Left ventricle myocardium inferior (tissue), 1 donor: Measurements from ENCODE around the gene CLSTN1. TPM values are rescaled to one million over a fixed set of nuclear protein-coding genes. Genes with fewer than 3 reads are reported as not detected.

Experiments
- DNase-seq: peaks from one replicate; pipeline ENCODE4 v3.0.0-alpha.2; 2020
- H3K27ac ChIP-seq: fragments of 200-600 bp; replicated peaks from 2 replicates; pipeline ENCODE4 v1.8.0; 2021
- H3K27me3 ChIP-seq: fragments of 200-600 bp; 2 replicates; pipeline ENCODE4 v1.8.0; 2021; ENCODE audit warnings: low read depth
- H3K36me3 ChIP-seq: fragments of 200-600 bp; 2 replicates; pipeline ENCODE4 v1.8.0; 2021
- H3K4me1 ChIP-seq: fragments of 200-600 bp; 2 replicates; pipeline ENCODE4 v1.8.0; 2021
- H3K4me3 ChIP-seq: fragments of 200-600 bp; 2 replicates; pipeline ENCODE4 v1.8.0; 2021; ENCODE audit warnings: mild to moderate bottlenecking, moderate library complexity
- H3K9me3 ChIP-seq: fragments of 200-600 bp; replicated peaks from 2 replicates; pipeline ENCODE4 v1.8.0; 2021
- intact Hi-C: fragments of 100-400 bp; cut with micrococcal nuclease; formaldehyde crosslinking; loops from one replicate; pipeline ENCODE4 v1.11.0; 2022
- total RNA-seq: library from RNA; stranded (reverse); fragmentation: NEBNext Ultra II Directional; extraction: Animal tissue kit (Norgen Biotek cat#: 25700); gene quantifications from one replicate; pipeline ENCODE4 v1.2.1, GENCODE V29; 2021
- TF ChIP-seq, protein P1 (sequence below): fragments of 200-600 bp; IDR thresholded peaks from 2 replicates; pipeline ENCODE4 v1.8.0; 2021; ENCODE audit warnings: antibody characterized with exemption, mild to moderate bottlenecking, borderline replicate concordance
- donor health status: DM: no; HTN: yes; CAD: no; lungs with severe emphysema.

The CLSTN1 gene
- total RNA-seq, 1 donor from 2014 or later: 63.5 TPM

DNA sequence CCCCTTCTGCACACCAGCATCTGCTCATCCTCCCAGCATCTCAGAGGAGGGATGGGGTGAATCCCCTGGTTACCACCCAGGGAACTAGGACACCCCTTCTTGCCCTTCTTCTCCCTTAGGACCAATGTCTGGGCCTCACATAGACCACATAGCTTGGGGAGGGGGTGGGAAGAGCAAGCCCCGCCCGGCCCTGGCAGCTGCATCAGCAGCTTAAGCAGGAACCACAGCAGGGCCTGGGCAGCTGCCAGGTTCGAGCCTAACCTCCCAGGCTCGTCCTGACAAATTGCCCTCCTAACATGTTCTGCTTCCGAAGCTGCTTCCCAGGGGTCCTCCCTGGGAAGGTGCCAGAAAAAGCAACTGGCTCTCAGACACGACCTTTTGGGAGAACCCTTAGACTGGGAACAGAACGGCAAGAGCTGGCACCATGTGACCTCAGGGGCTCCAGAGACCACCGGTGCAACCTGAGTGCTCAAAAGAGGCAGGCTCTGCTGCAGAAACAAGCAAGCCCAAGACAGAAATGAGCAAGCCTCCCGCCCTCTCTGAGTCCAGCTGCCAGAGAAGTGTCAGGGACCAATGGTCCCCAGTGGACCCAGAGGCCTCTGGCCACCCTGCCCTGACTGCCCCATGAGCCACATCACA, 18.4 kb upstream of the CLSTN1 start:
- H3K4me1 ChIP-seq: peaks cover 48% of the 10 kb centered on the region
- TF ChIP-seq, protein P1, sequence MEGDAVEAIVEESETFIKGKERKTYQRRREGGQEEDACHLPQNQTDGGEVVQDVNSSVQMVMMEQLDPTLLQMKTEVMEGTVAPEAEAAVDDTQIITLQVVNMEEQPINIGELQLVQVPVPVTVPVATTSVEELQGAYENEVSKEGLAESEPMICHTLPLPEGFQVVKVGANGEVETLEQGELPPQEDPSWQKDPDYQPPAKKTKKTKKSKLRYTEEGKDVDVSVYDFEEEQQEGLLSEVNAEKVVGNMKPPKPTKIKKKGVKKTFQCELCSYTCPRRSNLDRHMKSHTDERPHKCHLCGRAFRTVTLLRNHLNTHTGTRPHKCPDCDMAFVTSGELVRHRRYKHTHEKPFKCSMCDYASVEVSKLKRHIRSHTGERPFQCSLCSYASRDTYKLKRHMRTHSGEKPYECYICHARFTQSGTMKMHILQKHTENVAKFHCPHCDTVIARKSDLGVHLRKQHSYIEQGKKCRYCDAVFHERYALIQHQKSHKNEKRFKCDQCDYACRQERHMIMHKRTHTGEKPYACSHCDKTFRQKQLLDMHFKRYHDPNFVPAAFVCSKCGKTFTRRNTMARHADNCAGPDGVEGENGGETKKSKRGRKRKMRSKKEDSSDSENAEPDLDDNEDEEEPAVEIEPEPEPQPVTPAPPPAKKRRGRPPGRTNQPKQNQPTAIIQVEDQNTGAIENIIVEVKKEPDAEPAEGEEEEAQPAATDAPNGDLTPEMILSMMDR: no peak
- H3K27me3 ChIP-seq: no peaks in the 10 kb centered on the region
- H3K36me3 ChIP-seq: no peaks in the 10 kb centered on the region
- no peak overlapping the region for H3K27ac ChIP-seq
- no peaks in the 10 kb centered on the region for H3K9me3 ChIP-seq
- intact Hi-C loops: no loop called here
- H3K4me3 ChIP-seq: no peak overlapping the region
- DNase-seq: no peak

GRCh38 chr1:9841460-9841859, 17.7 kb upstream of the CLSTN1 start:
- intact Hi-C loops: no loop called here
- no peak overlapping the region for H3K4me3 ChIP-seq
- H3K9me3 ChIP-seq: no peaks in the 10 kb centered on the region
- no peaks in the 10 kb centered on the region for H3K27me3 ChIP-seq
- DNase-seq: no peak
- TF ChIP-seq, protein P1: no peak
- peaks cover 41% of the 10 kb centered on the region for H3K4me1 ChIP-seq
- H3K27ac ChIP-seq: no peak overlapping the region
- H3K36me3 ChIP-seq: no peaks in the 10 kb centered on the region

DNA sequence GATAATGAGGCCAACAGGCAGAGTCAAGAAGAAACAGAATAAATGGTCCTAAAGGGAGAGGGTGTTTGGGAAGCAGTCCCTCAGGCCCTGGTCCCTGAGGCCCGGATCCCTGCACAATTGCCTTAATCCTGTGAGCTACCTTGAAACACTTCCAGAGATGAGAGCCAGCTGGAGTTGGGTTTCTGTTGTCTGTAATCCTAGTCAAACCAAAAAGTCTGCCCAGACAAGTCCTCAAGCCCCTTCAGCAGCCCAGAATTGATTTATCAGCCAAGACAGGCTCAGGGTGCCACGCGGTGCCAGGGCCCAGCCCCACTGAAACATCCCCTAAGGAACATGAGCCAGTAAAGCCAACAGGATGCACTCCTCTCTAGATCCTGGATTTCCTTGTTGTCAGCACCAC, 16.4 kb upstream of the CLSTN1 start:
- Histone ChIP-seq H3K4me3 (no peak overlapping the region), H3K27me3 (no peaks in the 10 kb centered on the region), H3K27ac (no peak overlapping the region), H3K4me1 (peaks cover 43% of the 10 kb centered on the region), H3K36me3 (no peaks in the 10 kb centered on the region), H3K9me3 (no peaks in the 10 kb centered on the region)
- intact Hi-C loops: no loop called here
- DNase-seq: peak; percentile 3
- TF ChIP-seq, protein P1: no peak

DNA sequence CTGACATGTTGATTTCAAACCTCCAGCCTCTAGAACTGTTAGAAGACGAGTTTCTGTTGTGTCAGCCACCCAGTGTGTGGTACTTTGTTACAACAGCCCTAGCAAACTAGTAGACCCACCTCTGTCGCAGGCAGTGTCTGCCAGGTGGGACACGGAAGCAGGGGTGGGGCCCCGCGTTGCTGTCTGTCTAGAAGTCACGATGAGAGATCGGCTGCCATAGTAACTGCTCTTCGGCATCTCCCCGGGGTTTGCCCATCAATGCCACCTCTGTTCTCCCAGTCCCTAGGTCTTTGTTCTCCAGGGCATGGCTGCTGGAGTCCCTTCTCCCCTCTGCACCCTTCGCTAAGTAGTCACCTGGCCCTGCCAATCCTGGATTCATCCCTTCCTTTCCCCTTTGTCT, 15.2 kb upstream of the CLSTN1 start:
- intact Hi-C loops: no loop called here
- TF ChIP-seq, protein P1: no peak

DNA sequence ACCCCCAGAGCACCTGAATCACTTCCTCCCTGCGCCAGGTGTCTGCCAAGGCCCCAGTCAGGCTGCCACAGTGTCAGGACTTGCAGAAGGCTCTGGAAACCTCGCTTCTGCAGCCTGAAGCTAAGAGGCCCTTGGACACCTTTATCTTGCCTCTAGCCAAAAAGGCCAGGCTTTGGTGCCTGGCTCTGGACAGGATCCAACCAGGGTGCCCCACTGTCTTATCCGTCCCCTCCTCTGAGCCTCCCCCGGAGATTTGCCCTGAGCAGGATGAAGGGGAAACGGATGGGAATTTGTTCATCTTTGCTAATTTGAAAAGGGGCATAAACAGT, 12.8 kb upstream of the CLSTN1 start:
- Histone ChIP-seq H3K9me3 (no peaks in the 10 kb centered on the region), H3K36me3 (no peaks in the 10 kb centered on the region), H3K27ac (no peak overlapping the region), H3K4me1 (peaks cover 14% of the 10 kb centered on the region), H3K4me3 (no peak overlapping the region), H3K27me3 (no peaks in the 10 kb centered on the region)
- TF ChIP-seq, protein P1: no peak
- DNase-seq: no peak
- intact Hi-C loops: no loop called here

More for the DNA sequence above, 15.2 kb upstream of the CLSTN1 start:
- Histone ChIP-seq H3K4me1 (peaks cover 36% of the 10 kb centered on the region), H3K9me3 (no peaks in the 10 kb centered on the region), H3K36me3 (no peaks in the 10 kb centered on the region), H3K4me3 (no peak overlapping the region), H3K27ac (no peak overlapping the region), H3K27me3 (no peaks in the 10 kb centered on the region)
- DNase-seq: no peak
